ENCODE measurements around the gene NXN. TPM values are rescaled to one million over a fixed set of nuclear protein-coding genes. Genes with fewer than 3 reads are reported as not detected.

Gene NXN
- polyA plus RNA-seq, 3 donors: not detected

DNA sequence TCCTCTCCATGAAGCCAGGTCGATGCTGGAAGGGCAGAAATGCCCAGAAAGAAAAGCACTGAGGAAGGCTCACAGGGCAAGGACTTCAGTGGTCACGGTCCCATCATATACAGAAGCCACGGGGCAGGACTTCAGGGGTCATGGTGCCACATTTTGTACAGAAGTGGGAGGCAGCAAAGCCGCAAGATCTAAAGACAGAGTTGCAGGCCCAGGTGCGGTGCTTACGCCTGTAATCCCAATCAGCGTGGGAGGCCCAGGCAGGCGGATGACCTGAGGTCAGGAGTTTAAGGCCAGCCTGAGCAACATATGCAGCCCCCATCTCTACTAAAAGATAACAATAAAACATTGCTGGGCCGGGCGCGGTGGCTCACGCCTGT is 96.0 kb downstream of the NXN start:
- Histone ChIP-seq H3K4me1 (ENCODE audit: control insufficient read depth in 1 of 2, insufficient read depth in 2 of 2, low read length in 2 of 2) (no peaks in the 10 kb centered on the region), H3K79me2 (ENCODE audit: insufficient read depth, low read length) (no peaks in the 10 kb centered on the region), H3K27me3 (ENCODE audit: control insufficient read depth in 2 of 2, insufficient read depth in 2 of 2, low read length in 2 of 2) (peaks cover 0 to 2% of the 10 kb centered on the region in 2 donors), H4K20me1 (ENCODE audit: insufficient read depth, low read length) (no peaks in the 10 kb centered on the region), H2AFZ (ENCODE audit: insufficient read depth, low read depth, low read length, poor library complexity, severe bottlenecking) (no peak overlapping the region), H3K4me2 (replicated peaks; ENCODE audit: extremely low read depth, low read length, poor library complexity, severe bottlenecking) (no peak overlapping the region), H3K4me3 (replicated peaks in 1 of 3; ENCODE audit: low read depth in 2 of 3, low read length in 3 of 3) (no peak overlapping the region), H3K9me3 (replicated peaks in 1 of 2; ENCODE audit: control insufficient read depth in 1 of 2, insufficient read depth in 1 of 2, low read length in 2 of 2) (no peaks in the 10 kb centered on the region), H3K9ac (ENCODE audit: insufficient read depth, low read length, poor library complexity, severe bottlenecking) (no peak overlapping the region), H3K36me3 (replicated peaks in 1 of 2; ENCODE audit: control insufficient read depth in 1 of 2, insufficient read depth in 2 of 2, low read length in 2 of 2) (no peaks in the 10 kb centered on the region), H3K27ac (ENCODE audit: low read depth in 1 of 2, low read length in 2 of 2) (no peak overlapping the region)
- Mint-ChIP-seq H3K9me3 (peaks cover 0 to 4% (median 0%) of the 10 kb centered on the region in 7 donors), H3K27me3 (ENCODE audit: low read depth in 3 of 3) (peaks cover 16 to 33% (median 23%) of the 10 kb centered on the region in 3 donors), H3K4me1 (peaks cover 7% of the 10 kb centered on the region), H3K36me3 (no peaks in the 10 kb centered on the region), H3K27ac (no peak overlapping the region), H3K4me3 (no peak overlapping the region)
- TF ChIP-seq, protein P1, sequence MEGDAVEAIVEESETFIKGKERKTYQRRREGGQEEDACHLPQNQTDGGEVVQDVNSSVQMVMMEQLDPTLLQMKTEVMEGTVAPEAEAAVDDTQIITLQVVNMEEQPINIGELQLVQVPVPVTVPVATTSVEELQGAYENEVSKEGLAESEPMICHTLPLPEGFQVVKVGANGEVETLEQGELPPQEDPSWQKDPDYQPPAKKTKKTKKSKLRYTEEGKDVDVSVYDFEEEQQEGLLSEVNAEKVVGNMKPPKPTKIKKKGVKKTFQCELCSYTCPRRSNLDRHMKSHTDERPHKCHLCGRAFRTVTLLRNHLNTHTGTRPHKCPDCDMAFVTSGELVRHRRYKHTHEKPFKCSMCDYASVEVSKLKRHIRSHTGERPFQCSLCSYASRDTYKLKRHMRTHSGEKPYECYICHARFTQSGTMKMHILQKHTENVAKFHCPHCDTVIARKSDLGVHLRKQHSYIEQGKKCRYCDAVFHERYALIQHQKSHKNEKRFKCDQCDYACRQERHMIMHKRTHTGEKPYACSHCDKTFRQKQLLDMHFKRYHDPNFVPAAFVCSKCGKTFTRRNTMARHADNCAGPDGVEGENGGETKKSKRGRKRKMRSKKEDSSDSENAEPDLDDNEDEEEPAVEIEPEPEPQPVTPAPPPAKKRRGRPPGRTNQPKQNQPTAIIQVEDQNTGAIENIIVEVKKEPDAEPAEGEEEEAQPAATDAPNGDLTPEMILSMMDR (IDR thresholded peaks at IDR 0.05): no peak
- intact Hi-C loops (cut with micrococcal nuclease): no loop called here
- WGBS (ENCODE audit: insufficient coverage): 92% methylated on average over 10 of the region's 12 CpGs
- no peak for DNase-seq

DNA sequence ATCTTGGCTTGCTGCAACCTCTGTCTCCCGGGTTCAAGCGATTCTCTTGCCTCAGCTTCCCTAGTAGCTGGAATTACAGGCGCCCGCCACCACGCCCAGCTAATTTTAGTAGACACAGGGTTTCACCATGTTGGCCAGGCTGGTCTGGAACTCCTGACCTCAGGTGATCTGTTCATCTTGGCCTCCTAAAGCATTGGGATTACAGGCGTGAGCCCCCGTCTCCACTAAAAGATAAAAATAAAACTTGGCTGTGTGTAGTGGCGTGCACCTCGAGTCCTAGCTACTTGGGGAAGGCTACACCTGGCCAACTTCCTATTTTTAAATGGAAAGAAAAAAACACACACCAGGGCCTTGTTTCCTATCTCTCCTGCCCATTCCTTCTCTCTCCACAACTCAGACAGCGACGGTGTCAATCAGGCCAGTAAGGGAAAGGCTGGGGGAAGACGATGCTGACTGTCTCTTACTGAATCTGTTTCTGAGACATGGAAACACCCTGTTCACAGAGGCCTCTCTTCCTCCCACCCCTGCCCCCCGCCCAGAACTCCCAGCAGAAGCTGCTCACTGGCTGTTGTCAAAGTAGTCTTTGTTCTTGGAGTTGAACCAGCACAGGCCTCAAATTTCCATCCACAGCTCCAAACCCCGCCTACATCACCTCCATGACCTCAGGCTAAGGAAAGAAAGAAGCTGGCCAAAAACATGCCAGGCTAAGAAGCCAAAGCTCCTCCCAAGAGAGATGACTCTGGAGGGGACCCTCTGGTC is 96.6 kb downstream of the NXN start:
- no peak overlapping the region for H2AFZ ChIP-seq (ENCODE audit: insufficient read depth, low read depth, low read length, poor library complexity, severe bottlenecking)
- Mint-ChIP-seq H3K36me3 (no peaks in the 10 kb centered on the region), H3K4me1 (peaks cover 7% of the 10 kb centered on the region), H3K27ac (peak overlapping the region in 2 of 7 donors; percentile 13 to 79), H3K9me3 (peaks cover 0 to 4% (median 0%) of the 10 kb centered on the region in 7 donors), H3K4me3 (no peak overlapping the region), H3K27me3 (ENCODE audit: low read depth in 3 of 3) (peaks cover 12 to 31% (median 18%) of the 10 kb centered on the region in 3 donors)
- no peak for DNase-seq
- H3K9ac ChIP-seq (ENCODE audit: insufficient read depth, low read length, poor library complexity, severe bottlenecking): no peak overlapping the region
- intact Hi-C loops (cut with micrococcal nuclease): no loop called here
- H3K9me3 ChIP-seq (replicated peaks in 1 of 2; ENCODE audit: control insufficient read depth in 1 of 2, insufficient read depth in 1 of 2, low read length in 2 of 2): no peaks in the 10 kb centered on the region
- H3K4me1 ChIP-seq (ENCODE audit: control insufficient read depth in 1 of 2, insufficient read depth in 2 of 2, low read length in 2 of 2): no peaks in the 10 kb centered on the region
- no peak overlapping the region for H3K4me2 ChIP-seq (replicated peaks; ENCODE audit: extremely low read depth, low read length, poor library complexity, severe bottlenecking)
- 92% methylated on average over 6 of the region's 14 CpGs for WGBS (ENCODE audit: insufficient coverage)
- H3K27ac ChIP-seq (ENCODE audit: low read depth in 1 of 2, low read length in 2 of 2): no peak overlapping the region
- H3K27me3 ChIP-seq (ENCODE audit: control insufficient read depth in 2 of 2, insufficient read depth in 2 of 2, low read length in 2 of 2): peaks cover 0 to 2% of the 10 kb centered on the region in 2 donors
- H4K20me1 ChIP-seq (ENCODE audit: insufficient read depth, low read length): no peaks in the 10 kb centered on the region
- no peaks in the 10 kb centered on the region for H3K36me3 ChIP-seq (replicated peaks in 1 of 2; ENCODE audit: control insufficient read depth in 1 of 2, insufficient read depth in 2 of 2, low read length in 2 of 2)
- H3K4me3 ChIP-seq (replicated peaks in 1 of 3; ENCODE audit: low read depth in 2 of 3, low read length in 3 of 3): no peak overlapping the region
- no peaks in the 10 kb centered on the region for H3K79me2 ChIP-seq (ENCODE audit: insufficient read depth, low read length)
- TF ChIP-seq, protein P1 (IDR thresholded peaks at IDR 0.05): no peak
